Superior temporal gyrus (tissue), 1 donor: ENCODE measurements around the gene KCNJ6.
"Not testable (repeated sequence)": the region's sequence is repeated elsewhere in the genome, so short reads cannot be mapped to it uniquely, and the experiment has no call there.

Source experiments
- DNase-seq: peaks from one replicate; pipeline ENCODE4 v3.0.0-alpha.2; 2016; ENCODE audit errors: extremely low spot score

KCNJ6 gene

DNA sequence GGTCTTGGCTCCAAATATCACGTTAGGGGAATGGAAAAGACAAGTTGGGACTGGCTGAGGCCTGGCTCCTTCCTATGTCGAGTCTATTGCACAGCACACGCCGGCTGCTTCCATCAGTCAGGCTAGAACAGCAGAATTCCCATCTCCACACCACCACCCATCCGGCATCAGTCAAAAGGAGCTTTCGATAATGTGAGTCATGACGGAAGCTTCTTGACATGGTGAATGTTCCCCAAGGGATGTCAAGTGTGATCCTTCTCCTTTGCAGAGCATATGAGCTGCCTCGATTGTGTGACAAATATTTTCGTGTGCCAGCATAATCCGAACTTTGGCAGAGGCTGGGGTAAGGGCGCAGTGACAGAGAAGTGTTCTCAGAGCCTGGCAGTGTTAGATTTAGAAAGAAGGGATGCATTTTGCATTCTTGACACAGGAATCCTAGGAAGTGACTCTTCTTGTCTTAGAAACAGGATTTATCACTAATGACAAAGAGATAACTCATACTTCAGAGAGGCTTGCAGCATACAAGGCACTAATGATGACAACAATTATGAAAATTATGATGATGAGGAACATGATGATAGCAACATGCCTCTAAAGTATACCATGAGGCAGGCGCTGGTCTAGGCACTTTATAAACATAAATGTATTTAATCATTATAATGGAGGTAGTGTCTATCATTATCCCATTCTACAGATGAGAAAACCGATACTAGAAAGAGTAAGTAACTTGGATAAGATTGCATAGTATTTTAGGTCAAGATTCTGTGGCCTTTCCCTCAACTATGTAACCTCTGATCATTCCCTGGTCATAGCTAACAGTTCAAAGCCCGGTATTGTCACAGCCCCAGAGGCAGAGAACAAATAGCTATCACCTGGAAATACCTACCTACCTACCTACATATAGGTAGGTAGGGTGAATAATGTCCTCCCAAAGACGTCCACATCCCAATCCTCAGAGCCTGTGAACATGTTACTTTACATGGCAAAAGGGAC lies 135.0 kb downstream of the KCNJ6 start:
- DNase-seq = no peak

DNA sequence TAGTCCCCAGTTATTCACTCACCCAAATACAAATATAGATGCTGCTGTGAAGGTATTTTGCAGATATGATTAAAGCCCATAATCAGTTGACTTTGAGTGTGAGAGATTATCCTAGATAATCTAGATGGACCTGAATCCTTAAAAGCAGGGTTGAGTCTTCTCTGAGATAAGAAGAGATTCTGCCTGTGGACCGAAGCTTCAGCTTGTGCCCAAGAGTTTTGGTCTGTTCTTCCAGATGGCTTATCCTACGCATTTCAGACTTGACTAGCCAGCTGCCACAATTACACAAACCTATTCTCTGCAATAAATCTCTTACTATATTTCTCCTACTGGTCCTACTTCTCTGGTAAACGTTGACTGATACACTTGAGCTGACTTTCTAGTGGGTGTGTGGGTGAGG lies 145.1 kb downstream of the KCNJ6 start:
- peak; percentile 46 for DNase-seq

DNA sequence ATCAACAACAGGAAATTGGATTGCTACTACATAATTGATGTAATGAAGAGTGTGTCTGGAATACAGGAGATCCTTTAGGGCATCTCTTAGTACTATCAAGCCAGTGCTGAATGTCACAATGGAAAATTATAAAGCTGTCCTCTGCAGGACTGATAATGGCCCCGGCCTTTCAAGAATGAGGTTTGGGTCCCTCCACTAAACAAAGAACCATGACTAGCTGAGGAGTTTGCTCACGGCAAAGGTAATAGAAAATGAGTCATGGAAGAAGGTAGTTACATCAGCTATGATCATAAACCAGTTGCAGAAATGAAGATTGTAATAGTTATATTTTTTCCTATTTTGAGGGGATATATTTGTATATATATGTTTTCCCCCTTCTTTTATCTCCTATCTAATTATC lies 145.8 kb downstream of the KCNJ6 start:
- DNase-seq = no peak

DNA sequence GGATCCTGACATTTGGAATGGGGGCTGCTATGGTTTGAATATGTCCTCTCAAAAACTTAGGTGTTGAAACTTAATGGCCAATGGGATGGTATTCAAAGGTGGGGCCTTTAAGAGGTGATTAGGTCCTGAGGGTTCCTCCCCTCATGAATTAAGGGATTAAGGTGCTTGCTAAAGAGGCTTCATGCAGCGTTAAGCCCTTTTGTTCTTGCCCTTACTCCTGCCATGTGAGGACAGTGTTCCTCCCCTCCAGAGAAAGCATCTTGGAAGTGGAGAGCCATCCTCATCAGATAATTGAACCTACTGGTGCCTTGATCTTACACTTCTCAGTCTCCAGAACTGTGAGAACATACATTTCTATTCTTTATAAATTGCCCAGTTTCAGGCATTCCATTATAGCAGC lies 146.6 kb downstream of the KCNJ6 start:
- DNase-seq = no peak

DNA sequence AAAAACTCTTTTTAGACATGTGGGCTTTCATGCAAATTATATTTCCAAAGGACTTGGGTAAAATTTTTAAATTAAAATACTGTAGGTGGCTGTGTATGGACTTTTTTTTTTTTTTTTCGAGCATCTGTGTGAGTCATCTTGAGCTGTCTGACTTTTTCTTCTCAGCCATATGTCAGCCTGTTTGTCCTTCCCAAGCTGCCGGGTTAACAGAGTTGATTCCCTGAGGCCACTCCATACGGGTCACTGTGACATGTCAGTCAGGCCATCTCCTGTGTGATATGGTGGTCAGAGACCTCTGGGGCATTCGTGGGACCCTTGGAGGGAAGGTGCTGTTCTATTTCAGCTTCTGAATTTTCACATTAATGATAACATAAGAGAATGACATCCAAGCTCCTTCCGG lies 148.3 kb downstream of the KCNJ6 start:
- DNase-seq = peak; percentile 40

DNA sequence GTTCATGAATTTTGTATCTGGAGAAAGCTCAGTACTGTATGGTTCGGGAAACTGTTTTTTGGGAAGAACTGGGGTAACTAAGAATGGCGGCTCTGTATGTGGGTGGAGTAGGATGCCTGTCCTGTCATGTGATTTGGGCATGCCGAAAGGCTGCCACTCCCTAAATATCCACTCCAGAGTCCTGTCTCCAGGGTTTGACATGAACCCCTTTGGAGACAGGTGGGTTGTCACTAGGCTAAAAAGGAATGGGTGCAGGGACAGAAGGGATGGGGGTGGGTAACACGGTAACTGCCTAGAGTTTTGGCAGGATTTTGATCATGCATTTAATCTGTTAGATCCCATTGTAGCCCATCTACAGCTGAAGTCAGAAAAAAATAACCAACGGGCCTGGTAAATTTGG lies 150.1 kb downstream of the KCNJ6 start:
- DNase-seq = peak; percentile 49

DNA sequence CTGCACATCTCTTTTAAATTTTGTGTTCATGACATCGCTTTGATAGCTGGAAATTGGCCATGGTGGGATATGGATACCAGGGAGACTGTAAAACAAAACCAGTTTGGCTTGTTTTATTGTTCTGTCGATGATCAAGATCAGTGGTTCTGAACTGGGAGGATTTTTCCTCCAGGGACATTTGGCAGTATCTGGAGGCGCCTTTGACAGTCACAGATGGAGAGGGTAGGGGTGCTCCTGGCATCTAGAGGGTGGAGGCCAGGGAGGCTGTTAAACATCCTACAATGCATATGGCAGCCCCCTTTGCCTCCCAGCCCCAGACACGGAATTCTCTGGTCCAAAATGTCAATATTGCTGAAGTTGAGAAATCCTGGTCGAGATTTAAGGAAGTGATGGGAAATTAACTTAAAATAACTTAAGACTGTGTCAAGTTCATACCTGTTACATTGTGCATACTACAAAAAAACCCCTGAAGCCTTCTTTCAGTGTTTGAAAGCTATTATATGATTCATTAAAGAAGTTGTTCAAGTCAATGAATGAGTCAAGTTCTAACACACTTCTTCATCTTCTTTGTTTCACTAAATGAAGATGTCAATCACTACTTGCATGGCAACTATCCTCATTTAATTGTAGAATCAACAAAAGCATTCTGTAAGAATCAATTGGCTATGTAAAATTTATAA lies 150.9 kb downstream of the KCNJ6 start:
- DNase-seq = no peak

DNA sequence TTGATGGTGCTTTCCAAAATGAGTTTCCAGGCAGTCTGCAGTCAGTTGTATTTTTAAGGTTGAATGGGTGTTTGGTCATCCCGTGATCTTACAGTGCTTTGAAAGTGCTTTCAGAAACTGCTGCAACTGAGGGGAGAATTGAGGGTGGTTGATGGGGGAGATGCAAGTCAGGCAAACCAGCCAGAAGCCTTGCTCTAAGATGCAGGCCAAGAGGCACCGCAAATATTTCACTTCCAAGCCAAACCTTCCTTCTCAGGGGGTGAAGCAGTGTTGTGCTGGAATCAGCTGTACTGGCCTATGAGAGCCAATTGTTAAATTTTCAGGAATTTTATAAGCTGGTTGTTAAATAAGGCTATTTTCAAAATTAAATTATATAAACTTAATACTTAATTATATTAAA lies 151.6 kb downstream of the KCNJ6 start:
- DNase-seq = no peak

DNA sequence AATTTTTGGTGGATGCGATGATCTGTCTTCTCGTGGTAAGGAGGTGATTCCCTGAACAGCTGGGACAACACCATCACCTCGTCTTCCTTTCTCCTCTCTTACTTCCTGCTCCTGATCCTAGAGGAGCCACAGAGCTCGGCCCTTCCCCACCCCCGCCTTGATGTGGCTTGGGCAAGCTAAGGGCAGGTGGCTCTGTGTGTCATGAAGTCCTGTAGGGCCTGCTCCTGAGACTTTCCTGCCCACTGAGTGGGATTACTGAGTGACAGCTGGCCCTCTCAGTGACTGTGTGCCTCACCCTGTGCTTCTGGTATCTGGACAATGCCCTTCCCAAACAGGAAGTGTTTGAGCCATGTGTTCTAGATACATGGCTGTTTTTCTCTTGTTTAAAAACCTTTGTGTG lies 153.0 kb downstream of the KCNJ6 start:
- DNase-seq = no peak

DNA sequence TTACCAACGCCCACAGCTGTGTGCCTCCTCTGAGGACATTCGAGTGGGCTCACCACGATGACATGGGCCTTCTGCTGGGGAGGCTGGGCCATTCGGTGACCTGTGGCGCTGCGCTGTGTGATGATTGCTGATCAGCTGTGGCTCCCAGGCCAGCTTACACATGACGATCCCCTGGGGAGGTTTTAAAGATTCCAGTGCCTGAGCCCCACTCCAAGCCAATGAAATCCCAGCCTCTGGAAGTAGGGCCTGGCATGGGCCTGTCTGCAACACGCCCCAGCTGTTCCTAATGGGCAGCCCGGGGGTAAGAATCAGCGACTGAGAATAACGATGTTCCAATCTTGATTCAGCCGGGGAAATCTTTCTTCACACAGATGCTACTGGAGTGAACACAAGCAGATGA lies 153.7 kb downstream of the KCNJ6 start:
- DNase-seq = no peak

DNA sequence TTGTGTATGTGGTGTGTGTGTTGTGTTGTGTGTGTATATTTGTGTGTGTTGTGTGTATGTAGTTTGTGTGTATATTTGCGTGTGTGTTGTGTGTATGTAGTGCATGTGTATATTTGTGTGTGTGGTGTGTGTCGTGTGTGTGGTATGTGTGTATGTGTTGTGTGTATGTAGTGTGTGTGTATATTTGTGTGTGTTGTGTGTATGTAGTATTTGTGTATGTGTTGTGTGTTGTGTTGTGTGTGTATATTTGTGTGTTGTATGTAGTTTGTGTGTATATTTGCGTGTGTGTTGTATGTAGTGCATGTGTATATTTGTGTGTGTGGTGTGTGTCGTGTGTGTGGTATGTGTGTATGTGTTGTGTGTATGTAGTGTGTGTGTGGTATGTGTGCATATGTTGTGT lies 154.9 kb downstream of the KCNJ6 start:
- not testable (repeated sequence) for DNase-seq

DNA sequence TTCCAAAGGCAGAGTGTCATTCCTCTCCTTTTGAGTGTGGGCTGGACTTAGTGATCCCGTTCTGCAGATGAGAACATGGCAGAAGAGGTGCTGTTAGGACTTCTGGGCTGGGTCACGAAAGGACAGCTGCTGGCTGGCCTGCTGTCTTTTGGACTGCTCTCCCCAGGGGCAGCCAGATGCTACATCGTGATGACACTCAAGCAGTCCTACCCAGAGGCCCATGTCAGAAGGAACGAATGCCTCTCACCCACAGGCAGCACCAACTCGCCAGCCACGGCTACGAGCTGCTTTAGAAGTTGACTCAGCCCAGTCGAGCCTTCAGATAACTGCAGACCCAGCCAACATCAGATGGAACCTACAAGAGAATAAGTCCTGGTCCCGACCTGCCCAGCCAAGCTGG lies 156.5 kb downstream of the KCNJ6 start:
- DNase-seq = no peak

DNA sequence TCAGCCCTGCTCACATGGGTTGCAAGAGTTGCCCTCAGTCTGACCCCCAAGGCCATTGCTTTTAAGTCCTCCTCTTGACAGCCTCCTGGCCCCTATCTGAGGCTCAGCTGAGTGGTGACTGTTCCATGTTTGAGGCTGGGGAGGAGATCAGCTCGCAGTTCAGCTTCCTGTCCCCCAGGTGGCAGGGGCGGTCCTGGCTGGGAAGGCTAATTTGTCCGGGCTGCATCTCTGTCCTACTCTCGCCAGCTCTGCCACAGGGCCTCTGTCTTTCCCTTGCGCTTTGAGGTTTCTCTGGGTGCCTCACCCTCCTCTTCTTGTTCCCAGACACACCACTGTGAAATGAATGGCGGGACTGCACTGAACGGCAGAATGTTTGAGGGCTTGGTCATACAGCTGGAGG lies 157.3 kb downstream of the KCNJ6 start:
- DNase-seq = no peak

DNA sequence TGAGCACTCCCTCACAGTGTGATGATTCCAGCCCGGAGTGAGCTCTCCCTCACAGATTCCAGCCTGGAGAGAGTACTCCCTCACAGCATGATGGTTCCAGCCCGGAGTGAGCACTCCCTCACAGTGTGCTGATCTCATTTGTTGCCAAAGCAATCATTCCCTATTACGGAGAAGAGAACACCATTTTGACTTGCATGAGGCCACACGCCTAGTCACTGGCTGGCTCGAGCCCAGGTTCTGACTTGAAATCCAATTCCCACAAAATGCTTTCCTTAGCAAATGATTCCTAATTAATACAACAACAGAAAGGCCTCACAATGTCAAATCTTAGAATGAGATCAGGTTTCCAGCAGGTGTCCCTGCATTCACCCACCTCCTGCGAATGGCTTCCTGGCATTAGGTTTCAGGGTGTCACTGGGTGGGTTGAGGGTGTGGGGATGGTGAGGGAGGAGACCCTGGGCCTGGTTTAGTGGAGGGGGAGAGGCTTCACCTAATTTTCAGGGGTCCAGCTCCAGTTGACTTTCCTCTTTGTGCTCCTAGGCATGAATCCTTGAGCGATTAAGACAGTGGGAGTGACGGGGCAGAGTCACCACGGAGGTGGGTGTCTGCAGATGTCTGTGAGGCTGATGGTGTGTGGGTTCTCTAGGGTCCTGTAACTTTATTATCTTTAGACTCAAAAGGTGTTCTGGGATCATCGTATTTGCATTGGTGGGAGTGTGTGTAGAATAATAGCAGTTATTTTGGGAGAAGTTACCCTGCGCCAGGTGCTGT lies 158.5 kb downstream of the KCNJ6 start:
- no peak for DNase-seq

DNA sequence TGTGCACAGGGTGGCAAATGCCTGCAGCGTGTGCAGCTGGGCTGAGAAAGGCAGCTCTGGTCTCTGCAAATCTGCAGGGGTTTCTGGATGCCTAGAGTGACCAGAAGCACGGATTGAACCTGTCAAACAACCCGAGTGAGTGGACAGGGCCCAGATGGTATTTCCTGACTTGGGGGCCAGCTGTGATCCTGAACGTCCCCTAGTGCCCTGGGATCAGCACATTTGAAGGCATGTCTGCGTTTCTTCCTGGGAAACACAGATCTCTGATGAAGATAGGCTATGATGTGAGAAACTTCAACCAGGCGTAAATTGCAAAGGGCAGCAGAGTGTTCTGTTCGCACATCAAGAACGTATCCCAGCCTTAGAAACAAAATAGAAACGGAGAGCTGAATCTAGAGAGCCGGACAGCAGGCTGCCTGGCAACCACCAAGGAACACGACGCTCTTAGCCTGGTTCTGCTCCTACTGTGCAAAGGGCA lies 163.1 kb downstream of the KCNJ6 start:
- no peak for DNase-seq

DNA sequence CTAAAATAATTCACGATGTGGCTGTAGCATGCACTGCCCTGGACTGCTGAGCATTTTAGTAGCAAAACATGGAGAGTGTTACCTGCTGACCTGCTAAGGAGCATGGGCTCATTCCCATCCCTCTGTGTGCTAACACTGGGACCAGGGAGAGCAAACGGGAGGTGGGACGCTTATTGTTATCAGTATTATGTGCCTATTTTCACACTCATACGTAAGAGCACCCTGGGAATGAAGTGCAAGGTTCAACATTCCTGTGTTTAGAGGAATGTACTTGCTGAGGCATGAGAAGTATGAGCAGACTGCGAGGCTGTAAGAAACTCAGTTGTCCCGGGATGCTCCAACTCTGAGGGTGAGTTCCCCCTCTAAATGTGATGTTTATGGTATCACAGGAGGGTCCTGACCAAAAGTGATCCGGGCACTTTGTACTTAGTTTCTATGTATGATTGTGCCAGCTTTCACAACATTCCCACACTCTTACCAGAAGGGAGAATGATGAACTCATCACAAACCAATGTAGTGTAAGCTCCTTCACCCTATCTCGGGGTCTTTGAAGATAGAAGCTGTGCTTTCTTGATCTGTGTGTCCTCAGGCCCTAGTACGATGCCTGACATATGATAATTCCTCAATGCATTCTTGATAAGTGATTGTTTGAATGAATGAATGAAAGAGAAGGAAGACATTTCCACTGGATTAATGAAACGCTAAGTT lies 164.8 kb downstream of the KCNJ6 start:
- no peak for DNase-seq

DNA sequence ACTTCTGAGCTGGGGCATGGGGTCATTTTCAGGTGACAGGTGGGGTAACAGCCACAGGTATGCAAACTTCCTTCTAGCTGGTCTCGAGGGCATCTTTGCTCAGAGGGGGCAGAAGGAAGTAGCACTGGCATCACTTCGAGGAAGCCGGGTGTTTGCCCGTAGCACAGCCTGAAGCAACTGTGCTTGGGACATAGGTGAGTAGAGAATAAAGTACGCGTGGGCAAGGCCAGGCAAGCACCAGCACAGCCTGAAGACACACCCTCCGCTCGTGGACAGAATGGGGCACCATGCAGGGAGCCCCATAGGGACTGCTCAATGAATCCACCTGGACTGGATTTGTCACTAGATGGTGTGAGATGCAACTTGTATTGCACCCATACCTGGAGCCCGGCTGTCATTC lies 167.1 kb downstream of the KCNJ6 start:
- DNase-seq = no peak

DNA sequence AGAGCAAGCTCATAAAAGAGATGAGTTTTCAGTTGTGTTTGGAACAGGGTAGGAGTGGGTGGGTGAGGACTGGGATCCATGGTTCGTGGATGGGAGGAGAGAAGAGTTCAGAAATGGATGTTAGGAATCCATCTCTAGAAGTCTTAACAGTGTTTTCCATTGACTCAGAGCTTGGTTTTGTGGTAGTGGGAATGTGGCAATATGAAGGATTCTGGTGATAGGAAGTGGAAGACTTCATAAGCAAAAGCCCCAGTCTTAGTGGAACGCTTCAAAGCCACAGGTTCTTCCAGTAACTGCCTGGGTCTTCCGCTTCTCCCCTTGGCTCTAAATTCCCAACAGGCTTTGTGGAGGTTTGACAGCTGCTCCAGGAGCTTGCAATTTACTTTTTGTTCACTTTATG lies 167.9 kb downstream of the KCNJ6 start:
- no peak for DNase-seq

DNA sequence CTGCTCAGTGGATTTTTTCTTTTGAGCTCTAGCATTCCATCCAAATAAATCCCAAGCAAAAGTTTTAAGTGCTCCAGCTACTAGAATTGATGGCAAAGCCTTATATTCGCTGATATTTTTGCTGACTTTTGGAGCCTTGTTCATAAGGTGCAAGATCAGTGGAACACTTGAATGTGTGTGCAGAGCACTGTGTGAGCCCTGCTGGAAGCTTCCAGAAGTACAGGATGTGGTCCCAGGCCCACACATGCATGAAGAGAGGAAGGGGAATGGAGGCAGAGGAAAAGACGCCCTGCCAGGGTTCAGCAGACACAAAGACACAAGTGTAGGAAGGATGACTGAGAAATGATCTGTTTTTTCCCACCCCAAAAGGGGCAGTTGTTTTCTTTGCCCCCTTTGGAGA lies 169.4 kb downstream of the KCNJ6 start:
- DNase-seq = no peak

DNA sequence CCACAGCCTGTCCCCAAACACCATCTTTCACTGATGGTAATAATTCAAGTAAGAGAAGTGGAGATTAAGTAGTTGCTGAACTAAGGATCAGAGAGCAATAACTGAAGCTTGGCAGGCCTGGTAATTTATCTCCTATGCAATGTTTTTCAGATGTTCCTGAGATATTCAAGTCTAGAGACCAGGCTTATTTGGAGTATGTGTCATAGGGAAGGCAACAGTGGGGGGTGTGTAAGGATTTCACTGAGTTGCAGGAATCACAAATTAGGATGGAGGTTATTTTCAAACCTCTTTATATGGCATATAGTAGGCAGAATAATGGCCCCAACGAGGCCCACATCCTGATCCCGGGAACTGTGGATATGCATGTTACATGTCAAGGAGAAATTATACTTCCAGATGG lies 171.7 kb downstream of the KCNJ6 start:
- DNase-seq = no peak

DNA sequence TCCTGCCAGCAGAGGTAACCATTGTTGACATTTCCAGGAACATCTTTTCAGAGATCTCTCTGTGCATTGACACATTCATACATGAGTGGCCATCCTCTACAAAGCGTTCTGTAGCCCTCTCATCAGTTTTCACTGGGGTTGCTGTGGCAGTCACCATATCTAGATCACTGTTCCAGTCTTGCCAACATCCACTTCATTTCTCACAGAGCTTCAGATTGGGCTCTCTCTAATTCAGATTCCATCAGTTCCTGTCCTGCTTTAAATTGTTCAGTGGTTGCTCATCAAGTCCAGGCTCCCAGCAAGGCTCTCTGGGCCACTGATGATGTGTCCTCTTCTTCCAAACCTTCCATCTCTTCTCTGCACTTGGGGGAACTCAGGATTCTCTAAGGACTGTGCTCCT lies 173.7 kb downstream of the KCNJ6 start:
- DNase-seq = no peak

DNA sequence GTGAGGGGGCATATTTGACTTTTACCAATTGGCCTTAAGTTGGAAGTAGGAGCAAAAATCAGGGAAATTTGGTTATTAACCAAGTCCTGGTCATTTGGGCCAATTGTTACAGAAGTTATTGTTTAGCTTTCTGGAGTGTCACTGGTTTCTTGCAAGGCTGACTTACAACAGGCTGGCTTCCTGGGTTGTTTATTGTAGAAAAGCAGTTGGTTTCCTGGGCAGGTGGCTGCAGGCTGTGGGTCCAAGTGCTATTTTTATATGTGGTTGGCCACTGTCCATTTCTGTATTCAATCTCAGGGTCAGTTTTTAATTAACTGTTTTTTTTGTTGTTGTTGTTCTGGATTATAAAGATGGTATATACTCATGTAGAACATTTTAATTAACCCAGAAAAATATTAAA lies 174.1 kb downstream of the KCNJ6 start:
- DNase-seq = no peak
